Subcutaneous adipose tissue (tissue), 4 donors: Measurements from ENCODE around the gene TAS1R3. TPM values are rescaled to one million over a fixed set of nuclear protein-coding genes. Genes with fewer than 3 reads are reported as not detected.

Experiments
- total RNA-seq, 4 donors: library from RNA; depleted of rRNA; stranded (reverse); fragments of >200 nt; gene quantifications; one replicate each; pipeline ENCODE4 v1.1.0, GENCODE V29; 2016
- TF ChIP-seq, protein P1 (sequence below): fragments of 450-650 bp; IDR thresholded peaks from one replicate; pipeline ENCODE4 v1.5.1; 2016; ENCODE audit warnings: low read depth, mild to moderate bottlenecking, control low read depth, antibody characterized with exemption, moderate library complexity

TAS1R3 gene
- total RNA-seq, 4 donors from 2014 or later: 0.22 to 0.75 TPM; not detected in 2

DNA sequence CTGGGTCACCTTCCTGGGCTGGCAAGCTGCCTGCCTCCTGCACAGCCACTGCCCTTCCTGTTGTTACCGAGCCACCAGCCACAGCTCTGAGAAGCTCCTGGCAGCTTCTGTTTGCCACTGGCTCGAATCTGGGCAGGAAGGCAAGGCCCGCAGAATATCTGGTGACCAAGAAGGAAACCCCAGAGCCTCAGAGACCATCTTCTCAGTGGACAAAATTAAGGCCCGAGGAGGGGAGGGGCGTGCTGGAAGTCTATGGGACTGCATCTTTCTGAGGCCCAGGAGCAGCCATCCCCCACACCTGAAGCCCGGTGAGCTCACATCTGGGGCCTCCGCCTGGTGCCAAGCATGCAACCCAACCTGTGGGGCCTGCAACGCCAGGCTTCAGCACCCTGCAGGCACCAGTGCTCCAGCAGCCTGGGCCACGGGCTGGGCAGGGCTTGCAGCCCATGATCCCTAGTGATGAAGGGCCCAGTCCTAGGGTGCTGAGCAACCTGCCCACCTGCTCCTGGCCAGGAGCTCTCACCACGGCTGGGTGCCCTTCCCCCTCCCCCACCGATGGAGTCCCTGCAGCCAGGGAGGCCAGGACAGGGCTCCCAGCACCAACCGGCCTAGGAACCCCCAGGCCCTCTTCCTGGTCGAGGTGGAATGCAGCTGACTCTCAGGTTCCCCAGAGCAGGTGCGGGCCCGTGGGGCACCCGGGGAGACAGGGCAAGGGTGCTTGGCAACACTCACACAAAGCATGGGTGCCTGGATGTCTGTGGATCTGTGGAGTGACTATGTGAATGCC lies 5.6 kb upstream of the TAS1R3 start:
- TF ChIP-seq, protein P1, sequence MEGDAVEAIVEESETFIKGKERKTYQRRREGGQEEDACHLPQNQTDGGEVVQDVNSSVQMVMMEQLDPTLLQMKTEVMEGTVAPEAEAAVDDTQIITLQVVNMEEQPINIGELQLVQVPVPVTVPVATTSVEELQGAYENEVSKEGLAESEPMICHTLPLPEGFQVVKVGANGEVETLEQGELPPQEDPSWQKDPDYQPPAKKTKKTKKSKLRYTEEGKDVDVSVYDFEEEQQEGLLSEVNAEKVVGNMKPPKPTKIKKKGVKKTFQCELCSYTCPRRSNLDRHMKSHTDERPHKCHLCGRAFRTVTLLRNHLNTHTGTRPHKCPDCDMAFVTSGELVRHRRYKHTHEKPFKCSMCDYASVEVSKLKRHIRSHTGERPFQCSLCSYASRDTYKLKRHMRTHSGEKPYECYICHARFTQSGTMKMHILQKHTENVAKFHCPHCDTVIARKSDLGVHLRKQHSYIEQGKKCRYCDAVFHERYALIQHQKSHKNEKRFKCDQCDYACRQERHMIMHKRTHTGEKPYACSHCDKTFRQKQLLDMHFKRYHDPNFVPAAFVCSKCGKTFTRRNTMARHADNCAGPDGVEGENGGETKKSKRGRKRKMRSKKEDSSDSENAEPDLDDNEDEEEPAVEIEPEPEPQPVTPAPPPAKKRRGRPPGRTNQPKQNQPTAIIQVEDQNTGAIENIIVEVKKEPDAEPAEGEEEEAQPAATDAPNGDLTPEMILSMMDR: no peak

DNA sequence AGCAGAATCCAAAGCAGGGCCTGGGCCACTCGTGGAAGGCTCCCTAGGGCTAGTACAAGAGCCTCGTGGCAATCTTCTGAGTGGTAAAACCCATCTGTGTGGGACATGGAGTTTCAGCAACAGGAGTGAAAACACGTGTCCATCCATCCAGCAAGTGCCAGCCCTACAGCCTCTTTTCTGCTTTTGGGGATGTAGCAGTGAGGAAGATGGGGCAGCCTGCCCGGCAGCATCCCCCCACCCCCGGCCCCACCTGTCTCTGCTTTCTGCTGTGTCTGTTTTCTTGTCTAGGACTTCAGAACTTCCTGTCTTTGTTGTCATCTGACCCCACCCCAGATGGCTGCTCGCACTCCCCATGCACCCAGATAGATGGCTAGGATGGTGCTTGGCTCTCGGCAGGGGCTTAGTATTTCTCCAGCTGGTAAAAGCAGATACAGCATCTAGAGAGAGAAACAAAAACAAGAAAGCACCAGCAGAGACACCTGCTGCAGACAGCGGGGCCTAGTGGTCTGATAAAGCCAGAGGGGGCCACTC lies 4.9 kb upstream of the TAS1R3 start:
- TF ChIP-seq, protein P1: no peak

DNA sequence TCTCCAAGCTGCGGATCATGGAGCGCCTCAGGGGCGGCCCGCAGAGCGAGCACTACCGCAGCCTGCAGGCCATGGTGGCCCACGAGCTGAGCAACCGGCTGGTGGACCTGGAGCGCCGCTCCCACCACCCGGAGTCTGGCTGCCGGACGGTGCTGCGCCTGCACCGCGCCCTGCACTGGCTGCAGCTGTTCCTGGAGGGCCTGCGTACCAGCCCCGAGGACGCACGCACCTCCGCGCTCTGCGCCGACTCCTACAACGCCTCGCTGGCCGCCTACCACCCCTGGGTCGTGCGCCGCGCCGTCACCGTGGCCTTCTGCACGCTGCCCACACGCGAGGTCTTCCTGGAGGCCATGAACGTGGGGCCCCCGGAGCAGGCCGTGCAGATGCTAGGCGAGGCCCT lies 3.8 kb upstream of the TAS1R3 start:
- TF ChIP-seq, protein P1: no peak

- TF ChIP-seq, protein P1: no peak
Measured at GRCh38 chr1:1328254-1328653, 2.8 kb upstream of the TAS1R3 start.

- TF ChIP-seq, protein P1: no peak
Measured at GRCh38 chr1:1329304-1330210, 1.5 kb upstream of the TAS1R3 start.

DNA sequence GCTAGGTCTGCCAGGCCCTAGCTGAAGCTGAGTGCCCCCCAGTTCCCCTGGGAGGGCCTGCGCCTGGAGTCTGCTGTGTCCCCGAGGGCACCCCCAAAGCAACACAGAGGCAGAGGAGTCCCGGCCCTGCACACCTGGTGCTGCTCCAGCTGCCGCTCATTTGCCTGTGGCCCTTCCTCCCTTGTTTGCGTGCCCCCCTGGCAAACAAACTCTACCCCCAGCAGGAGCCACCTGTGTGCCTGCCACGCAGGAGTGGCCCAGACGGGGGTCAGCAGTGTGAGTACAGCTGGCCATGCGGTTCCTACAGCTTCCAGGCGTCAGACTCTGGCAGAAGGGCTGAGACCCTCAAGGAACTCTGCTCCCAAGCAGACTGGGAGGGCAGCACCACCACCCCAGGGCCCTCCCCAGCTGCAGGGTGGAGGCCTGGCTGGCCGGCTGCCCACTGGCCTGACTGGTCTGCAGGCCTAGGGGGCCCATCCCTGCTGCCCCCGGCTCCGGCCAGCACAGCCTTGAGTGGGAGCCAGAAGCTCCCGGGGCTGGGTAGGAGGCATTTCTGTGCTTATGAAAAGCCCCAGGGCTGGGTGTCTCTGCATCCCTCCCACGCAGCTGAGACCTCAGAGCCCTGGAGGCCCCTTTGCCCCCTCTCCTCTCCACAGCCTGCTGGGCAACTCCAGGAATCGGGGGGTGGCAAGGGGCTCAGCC lies 563 bp upstream of the TAS1R3 start:
- TF ChIP-seq, protein P1: no peak
